IMR-90 (cell line): Measurements from ENCODE around the gene CLPSL2. TPM values are rescaled to one million over a fixed set of nuclear protein-coding genes. Genes with fewer than 3 reads are reported as not detected.

Experiments
- ATAC-seq: fragments of 200-7000 bp; cut with Tn5 transposase; 2 replicates; pipeline ENCODE4 v1.9.1; 2020; ENCODE audit warnings: low read depth, mild to moderate bottlenecking, moderate library complexity
- BruUV-seq: library from RNA; stranded (reverse); fragments of 400-500 nt; replicated peaks from 2 replicates; lab custom pipeline; 2021; lab: Mats Ljungman, UMichigan
- CTCF ChIA-PET: fragments of 300-600 bp; formaldehyde crosslinking; extraction: SDS; loops from one replicate; lab custom pipeline; 2021; ENCODE audit warnings: antibody characterized with exemption; lab: Yijun Ruan, JAX
- POLR2A ChIA-PET: fragments of 300-600 bp; sonication (Branson Sonifier 250); formaldehyde crosslinking; loops from one replicate; lab custom pipeline; 2022; ENCODE audit warnings: antibody characterized with exemption; ENCODE audit not compliant: unreplicated experiment; lab: Charles Lee
- DNase-seq: peaks from one replicate; pipeline ENCODE4 v3.0.0; 2013
- H2AFZ ChIP-seq: replicated peaks from 2 replicates; pipeline ENCODE3; 2013; ENCODE audit warnings: low read length, mild to moderate bottlenecking; ENCODE audit not compliant: poor library complexity
- H2AK5ac ChIP-seq: 2 replicates; pipeline ENCODE4 v1.6.1; 2013; ENCODE audit warnings: low read depth, low read length, inconsistent platforms
- H2AK9ac ChIP-seq: replicated peaks from 2 replicates; pipeline ENCODE3; 2013; ENCODE audit warnings: mild to moderate bottlenecking, low read depth, low read length, moderate library complexity; ENCODE audit not compliant: poor library complexity
- H2BK120ac ChIP-seq: 2 replicates; pipeline ENCODE4 v1.6.1; 2013; ENCODE audit warnings: low read depth, low read length, inconsistent platforms
- H2BK15ac ChIP-seq: 3 replicates; pipeline ENCODE4 v1.6.1; 2013; ENCODE audit warnings: low read depth, low read length, inconsistent platforms
- H2BK20ac ChIP-seq: 2 replicates; pipeline ENCODE4 v1.6.1; 2013; ENCODE audit warnings: low read depth, mild to moderate bottlenecking, inconsistent platforms, low read length, moderate library complexity
- H2BK5ac ChIP-seq: 2 replicates; pipeline ENCODE4 v1.6.1; 2013; ENCODE audit warnings: mild to moderate bottlenecking, low read depth, low read length, inconsistent platforms; ENCODE audit not compliant: poor library complexity, severe bottlenecking
- H3K14ac ChIP-seq: replicated peaks from 2 replicates; pipeline ENCODE4 v1.6.1; 2013; ENCODE audit warnings: low read depth, low read length, inconsistent platforms
- H3K18ac ChIP-seq: 2 replicates; pipeline ENCODE4 v1.6.1; 2013; ENCODE audit warnings: low read depth, low read length, control low read depth
- H3K23ac ChIP-seq: 2 replicates; pipeline ENCODE4 v1.6.1; 2013; ENCODE audit warnings: low read depth, low read length, inconsistent platforms
- H3K27ac ChIP-seq: 2 replicates; pipeline ENCODE4 v1.5.1; 2013; ENCODE audit warnings: mild to moderate bottlenecking, control low read depth, low read length; ENCODE audit not compliant: insufficient read depth
- H3K27me3 ChIP-seq: 2 replicates; pipeline ENCODE4 v1.6.1; 2013; ENCODE audit warnings: low read length; ENCODE audit not compliant: control insufficient read depth, insufficient read depth
- H3K36me3 ChIP-seq: 2 replicates; pipeline ENCODE4 v1.6.1; 2013; ENCODE audit warnings: low read length, mixed read lengths; ENCODE audit not compliant: control insufficient read depth, insufficient read depth
- H3K4ac ChIP-seq: 2 replicates; pipeline ENCODE4 v1.6.1; 2013; ENCODE audit warnings: low read depth, low read length, inconsistent platforms
- H3K4me1 ChIP-seq: 2 replicates; pipeline ENCODE4 v1.6.1; 2013; ENCODE audit warnings: low read length, mixed read lengths; ENCODE audit not compliant: control insufficient read depth, insufficient read depth
- H3K4me2 ChIP-seq: 2 replicates; pipeline ENCODE4 v1.6.1; 2013; ENCODE audit warnings: low read depth, mild to moderate bottlenecking, control low read depth, low read length, moderate library complexity
- H3K4me3 ChIP-seq: 2 replicates; pipeline ENCODE4 v1.5.1; 2013; ENCODE audit warnings: low read depth, mild to moderate bottlenecking, control low read depth, low read length, moderate library complexity; ENCODE audit not compliant: insufficient read depth
- H3K56ac ChIP-seq: 2 replicates; pipeline ENCODE4 v1.6.1; 2013; ENCODE audit warnings: low read length, inconsistent platforms; ENCODE audit not compliant: insufficient read depth; ENCODE audit errors: extremely low read depth
- H3K79me1 ChIP-seq, 2 experiments: 2 replicates each; pipeline ENCODE4 v1.6.1; 2013; ENCODE audit warnings: low read length in 2 of 2, inconsistent platforms in 1 of 2, low read depth in 1 of 2
- H3K9ac ChIP-seq: 2 replicates; pipeline ENCODE4 v1.6.1; 2013; ENCODE audit warnings: low read depth, low read length, control low read depth
- H3K9me1 ChIP-seq: 2 replicates; pipeline ENCODE4 v1.6.1; 2013; ENCODE audit warnings: low read length, inconsistent platforms; ENCODE audit not compliant: insufficient read depth
- H3K9me3 ChIP-seq: 2 replicates; pipeline ENCODE4 v1.6.1; 2013; ENCODE audit warnings: low read length; ENCODE audit not compliant: control insufficient read depth, insufficient read depth
- H4K20me1 ChIP-seq: 2 replicates; pipeline ENCODE4 v1.6.1; 2013; ENCODE audit warnings: low read length, inconsistent platforms; ENCODE audit not compliant: insufficient read depth
- H4K5ac ChIP-seq: 2 replicates; pipeline ENCODE4 v1.6.1; 2013; ENCODE audit warnings: mild to moderate bottlenecking, low read depth, low read length, control low read depth
- H4K8ac ChIP-seq, 2 experiments: 2 replicates each; pipeline ENCODE4 v1.6.1; 2013; ENCODE audit warnings: low read depth in 2 of 2, low read length in 2 of 2, control low read depth in 1 of 2, inconsistent platforms in 1 of 2
- H4K91ac ChIP-seq: 2 replicates; pipeline ENCODE4 v1.6.1; 2013; ENCODE audit warnings: low read depth, low read length, inconsistent platforms; ENCODE audit not compliant: insufficient read depth
- BHLHE40 ChIP-seq: fragments of 150-350 bp; IDR thresholded peaks from 2 replicates; pipeline ENCODE4 v1.6.1; 2016; ENCODE audit warnings: mild to moderate bottlenecking, low read depth, low read length
- CEBPB ChIP-seq: IDR thresholded peaks from 2 replicates; pipeline ENCODE4 v1.6.1; 2012; ENCODE audit warnings: low read depth, low read length, improper control_type of control experiment
- CHD1 ChIP-seq: IDR thresholded peaks from 2 replicates; pipeline ENCODE4 v1.6.1; 2012; ENCODE audit warnings: low read depth, low read length, improper control_type of control experiment
- CTCF ChIP-seq: conservative IDR thresholded peaks from 2 replicates; pipeline ENCODE4 v1.5.1; 2012; ENCODE audit warnings: mild to moderate bottlenecking, low read depth, low read length, improper control_type of control experiment
- FOS ChIP-seq: fragments of 150-350 bp; IDR thresholded peaks from 2 replicates; pipeline ENCODE4 v1.6.1; 2016; ENCODE audit warnings: low read depth, low read length
- MAFK ChIP-seq: IDR thresholded peaks from 2 replicates; pipeline ENCODE4 v1.6.1; 2012; ENCODE audit warnings: low read depth, low read length, improper control_type of control experiment
- MAZ ChIP-seq: IDR thresholded peaks from 2 replicates; pipeline ENCODE4 v1.6.1; 2012; ENCODE audit warnings: low read depth, mild to moderate bottlenecking, low read length, improper control_type of control experiment, moderate library complexity, borderline replicate concordance
- MXI1 ChIP-seq: IDR thresholded peaks from 2 replicates; pipeline ENCODE4 v1.6.1; 2012; ENCODE audit warnings: low read depth, mild to moderate bottlenecking, low read length, moderate library complexity, borderline replicate concordance
- NFE2L2 ChIP-seq: fragments of 150-350 bp; IDR thresholded peaks from 2 replicates; pipeline ENCODE4 v1.6.1; 2016; ENCODE audit warnings: low read depth, mild to moderate bottlenecking, low read length
- RAD21 ChIP-seq: IDR thresholded peaks from 2 replicates; pipeline ENCODE4 v1.6.1; 2012; ENCODE audit warnings: low read length, improper control_type of control experiment
- RCOR1 ChIP-seq: IDR thresholded peaks from 2 replicates; pipeline ENCODE4 v1.6.1; 2012; ENCODE audit warnings: mild to moderate bottlenecking, low read length, improper control_type of control experiment; ENCODE audit not compliant: insufficient replicate concordance
- RFX5 ChIP-seq: IDR thresholded peaks from 2 replicates; pipeline ENCODE4 v1.8.0; 2012; ENCODE audit warnings: low read depth, mild to moderate bottlenecking, low read length, moderate library complexity
- SMC3 ChIP-seq: fragments of 150-350 bp; IDR thresholded peaks from 2 replicates; pipeline ENCODE4 v1.6.1; 2016; ENCODE audit warnings: low read depth, mild to moderate bottlenecking, antibody characterized with exemption, low read length, moderate library complexity
- USF2 ChIP-seq: fragments of 150-350 bp; IDR thresholded peaks from 2 replicates; pipeline ENCODE4 v1.6.1; 2017; ENCODE audit warnings: mild to moderate bottlenecking, antibody characterized with exemption, low read length, low read depth
- WGBS, 2 experiments: methylation state at CpG; one replicate each; pipeline versions ENCODE4 v1.1.5 to v1.1.7; 2013; ENCODE audit warnings: missing lambda C conversion rate in 2 of 2; ENCODE audit not compliant: insufficient read length in 1 of 2; ENCODE audit errors: extremely low coverage in 2 of 2; 5-methylcytosine and 5-hydroxymethylcytosine counted together
- dilution Hi-C: fragments of 300-500 bp; cut with HindIII; formaldehyde crosslinking; loops from one replicate; pipeline ENCODE4 v1.14.3; 2018; ENCODE audit warnings: low sequenced_read_pairs; ENCODE audit not compliant: unreplicated experiment
- in situ Hi-C: fragments of 300-500 bp; cut with MboI; formaldehyde crosslinking; loops from 3 replicates; pipeline ENCODE4 v1.14.3; 2019; ENCODE audit warnings: low sequenced_read_pairs, inconsistent platforms, mixed read lengths
- intact Hi-C: fragments of 100-400 bp; cut with micrococcal nuclease; formaldehyde crosslinking; loops from 2 replicates; pipeline ENCODE4 v1.10.0; 2022
- polyA plus RNA-seq, 3 experiments: library from polyadenylated mRNA; depleted of rRNA; stranded (reverse); fragments of >200 nt; gene quantifications; 2 replicates each; pipeline ENCODE4 v1.2.3, GENCODE V29; 2012; ENCODE audit warnings: low replicate concordance in 1 of 3
- total RNA-seq: library from RNA; depleted of rRNA; stranded (reverse); fragments of >200 nt; gene quantifications from 2 replicates; pipeline ENCODE4 v1.2.3, GENCODE V29; 2012
- TF ChIP-seq, protein P1 (sequence below): fragments of 150-350 bp; IDR thresholded peaks from 2 replicates; pipeline ENCODE4 v1.6.1; 2016; ENCODE audit warnings: low read depth, mild to moderate bottlenecking, low read length, moderate library complexity, borderline replicate concordance

CLPSL2 gene
- total and polyA plus RNA-seq, 2 of the 4 experiments (the other 2 are of a cell fraction), result not detected

GRCh38 chr6:35798706-35799105 is 22.3 kb downstream of the CLPSL2 start:
- Histone ChIP-seq H2BK5ac (no peak overlapping the region), H2AFZ (no peak overlapping the region), H4K8ac (no peak overlapping the region), H3K9me3 (no peaks in the 10 kb centered on the region), H3K4ac (no peak overlapping the region), H4K20me1 (no peaks in the 10 kb centered on the region), H4K5ac (no peak overlapping the region), H3K56ac (no peak overlapping the region), H3K4me3 (no peak overlapping the region), H2BK20ac (no peak overlapping the region), H2BK15ac (no peak overlapping the region), H3K36me3 (no peaks in the 10 kb centered on the region), H4K91ac (no peak overlapping the region), H2BK120ac (no peak overlapping the region), H2AK5ac (no peak overlapping the region), H3K9ac (no peak overlapping the region), H3K27me3 (peaks cover 36% of the 10 kb centered on the region), H3K4me2 (no peak overlapping the region), H2AK9ac (no peak overlapping the region), H3K9me1 (no peaks in the 10 kb centered on the region; the same call in 1 of the 2 replicates), H3K79me1 (no peaks in the 10 kb centered on the region), H3K14ac (no peak overlapping the region), H3K4me1 (no peaks in the 10 kb centered on the region), H3K18ac (no peak overlapping the region), H3K23ac (no peak overlapping the region), H3K27ac (no peak overlapping the region)
- dilution Hi-C loops, result no loop called here
- POLR2A ChIA-PET, result no interaction called here
- ATAC-seq (no peak), DNase-seq (no peak)
- no TSS peak for BruUV-seq
- intact Hi-C loops, result loop anchor here (1.0 kb wide), 1 partner anchor 11 kb away; no protein-coding TSS in a partner anchor
- CTCF ChIA-PET, result interaction anchor here (1.5 kb wide), 1 partner anchor 12 kb away, joined by 4 read pairs; no protein-coding TSS in a partner anchor
- no peak for TF ChIP-seq MXI1
- no peak for TF ChIP-seq CHD1
- no peak for TF ChIP-seq FOS
- TF ChIP-seq CTCF, result no peak
- no peak for TF ChIP-seq USF2
- TF ChIP-seq NFE2L2, result no peak
- no peak for TF ChIP-seq RFX5
- no peak for TF ChIP-seq BHLHE40
- TF ChIP-seq SMC3, result no peak
- TF ChIP-seq, protein P1, sequence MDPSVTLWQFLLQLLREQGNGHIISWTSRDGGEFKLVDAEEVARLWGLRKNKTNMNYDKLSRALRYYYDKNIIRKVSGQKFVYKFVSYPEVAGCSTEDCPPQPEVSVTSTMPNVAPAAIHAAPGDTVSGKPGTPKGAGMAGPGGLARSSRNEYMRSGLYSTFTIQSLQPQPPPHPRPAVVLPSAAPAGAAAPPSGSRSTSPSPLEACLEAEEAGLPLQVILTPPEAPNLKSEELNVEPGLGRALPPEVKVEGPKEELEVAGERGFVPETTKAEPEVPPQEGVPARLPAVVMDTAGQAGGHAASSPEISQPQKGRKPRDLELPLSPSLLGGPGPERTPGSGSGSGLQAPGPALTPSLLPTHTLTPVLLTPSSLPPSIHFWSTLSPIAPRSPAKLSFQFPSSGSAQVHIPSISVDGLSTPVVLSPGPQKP, result no peak
- no peak for TF ChIP-seq MAZ
- no peak for TF ChIP-seq RCOR1
- TF ChIP-seq MAFK, result no peak
- no peak for TF ChIP-seq CEBPB
- no peak for TF ChIP-seq RAD21
- in situ Hi-C loops, result no loop called here
- 38% methylated on average over 2 of the region's 5 CpGs; no CpG with 5 or more reads in 1 of the 2 experiments for WGBS, 2 experiments
